Activated naive CD8-positive, alpha-beta T cell treated with anti-CD3 and anti-CD28 coated beads, Interleukin-2, amount 10 ng/mL, durations not matched to agents 7 days and 5 days (primary cell): ENCODE measurements around the gene STK32B. TPM values are rescaled to one million over a fixed set of nuclear protein-coding genes. Genes with fewer than 3 reads are reported as not detected.

ENCODE experiments used
- ATAC-seq: fragments of 150-1000 bp; cut with Tn5 transposase; one replicate; pipeline ENCODE4 v1.10.0; 2021; ENCODE audit warnings: low read depth, moderate library complexity
- POLR2A ChIA-PET: fragments of 350-600 bp; sonication (Branson Sonifier 250); formaldehyde crosslinking; loops from one replicate; lab custom pipeline; 2021; ENCODE audit warnings: antibody characterized with exemption; lab: Charles Lee
- DNase-seq: peaks from one replicate; pipeline ENCODE4 v3.0.0; 2021
- H3K27ac Mint-ChIP-seq: one replicate; pipeline ENCODE4 v1.8.0; 2022; ENCODE audit warnings: mild to moderate bottlenecking, mixed read lengths
- H3K27me3 Mint-ChIP-seq: one replicate; pipeline ENCODE4 v1.8.0; 2022; ENCODE audit warnings: mild to moderate bottlenecking, moderate library complexity, mixed read lengths
- H3K36me3 Mint-ChIP-seq: one replicate; pipeline ENCODE4 v1.8.0; 2021; ENCODE audit warnings: mild to moderate bottlenecking, mixed read lengths
- H3K4me1 Mint-ChIP-seq: one replicate; pipeline ENCODE4 v1.8.0; 2021; ENCODE audit warnings: mixed read lengths
- H3K4me3 Mint-ChIP-seq: one replicate; pipeline ENCODE4 v1.8.0; 2022; ENCODE audit warnings: mild to moderate bottlenecking, moderate library complexity, mixed read lengths
- H3K9me3 Mint-ChIP-seq: one replicate; pipeline ENCODE4 v1.8.0; 2021; ENCODE audit warnings: mixed read lengths
- total RNA-seq, 2 experiments: library from RNA; stranded (reverse); gene quantifications; one replicate each; pipeline ENCODE4 v1.2.3, GENCODE V29; 2021

The STK32B gene
- total RNA-seq, 2 experiments from 2014 or later: not detected

GRCh38 chr4:5527211-5527610 lies 475.9 kb downstream of the STK32B start:
- H3K36me3 Mint-ChIP-seq: no peaks in the 10 kb centered on the region

GRCh38 chr4:5528031-5528436 lies 476.8 kb downstream of the STK32B start:
- peaks cover 12% of the 10 kb centered on the region for H3K9me3 Mint-ChIP-seq
- ATAC-seq (no peak), DNase-seq (no peak)
- H3K4me1 Mint-ChIP-seq: no peaks in the 10 kb centered on the region
- no peak overlapping the region for H3K27ac Mint-ChIP-seq
- POLR2A ChIA-PET: no interaction called here
- H3K27me3 Mint-ChIP-seq: no peaks in the 10 kb centered on the region
- H3K36me3 Mint-ChIP-seq: no peaks in the 10 kb centered on the region
- H3K4me3 Mint-ChIP-seq: no peak overlapping the region

More at GRCh38 chr4:5527211-5527610, 475.9 kb downstream of the STK32B start:
- ATAC-seq: no peak
- POLR2A ChIA-PET: no interaction called here
- DNase-seq: no peak
- Mint-ChIP-seq H3K27me3 (no peaks in the 10 kb centered on the region), H3K9me3 (peaks cover 9% of the 10 kb centered on the region), H3K4me3 (no peak overlapping the region), H3K4me1 (no peaks in the 10 kb centered on the region), H3K27ac (no peak overlapping the region)

GRCh38 chr4:5532100-5532499 lies 480.8 kb downstream of the STK32B start:
- POLR2A ChIA-PET: no interaction called here
- Mint-ChIP-seq H3K36me3 (no peaks in the 10 kb centered on the region), H3K27me3 (no peaks in the 10 kb centered on the region), H3K27ac (no peak overlapping the region), H3K4me1 (no peaks in the 10 kb centered on the region), H3K9me3 (peaks cover 20% of the 10 kb centered on the region), H3K4me3 (no peak overlapping the region)
- DNase-seq (no peak), ATAC-seq (no peak)

DNA sequence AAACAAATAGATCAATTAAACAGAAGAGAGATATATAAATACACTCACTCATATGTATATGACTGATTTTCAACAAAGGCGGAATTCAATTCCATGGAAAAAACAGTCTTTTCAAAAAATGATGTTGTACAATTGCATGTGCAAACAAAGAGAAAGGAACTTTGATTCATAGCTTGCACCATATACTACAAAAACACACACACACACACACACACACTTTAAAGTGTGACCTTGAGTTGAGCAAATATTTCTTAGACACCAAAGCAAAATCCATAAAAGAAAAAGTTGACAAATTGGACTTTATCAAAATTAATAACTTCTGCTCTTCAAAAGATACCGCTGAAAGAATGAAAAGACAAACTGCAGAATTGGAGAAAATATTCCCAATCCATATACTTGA lies 488.3 kb downstream of the STK32B start:
- Mint-ChIP-seq H3K9me3 (peaks cover 2% of the 10 kb centered on the region), H3K36me3 (no peaks in the 10 kb centered on the region), H3K27me3 (no peaks in the 10 kb centered on the region), H3K27ac (no peak overlapping the region), H3K4me1 (no peaks in the 10 kb centered on the region), H3K4me3 (no peak overlapping the region)
- no peak for DNase-seq
- POLR2A ChIA-PET: no interaction called here
- no peak for ATAC-seq

GRCh38 chr4:5541169-5541568 lies 489.9 kb downstream of the STK32B start:
- Mint-ChIP-seq H3K27ac (no peak overlapping the region), H3K4me1 (no peaks in the 10 kb centered on the region), H3K36me3 (no peaks in the 10 kb centered on the region), H3K4me3 (no peak overlapping the region), H3K27me3 (no peaks in the 10 kb centered on the region), H3K9me3 (no peaks in the 10 kb centered on the region)
- ATAC-seq: no peak
- POLR2A ChIA-PET: no interaction called here
- DNase-seq: no peak

- Mint-ChIP-seq H3K9me3 (no peaks in the 10 kb centered on the region), H3K36me3 (no peaks in the 10 kb centered on the region), H3K27me3 (no peaks in the 10 kb centered on the region), H3K27ac (no peak overlapping the region), H3K4me1 (no peaks in the 10 kb centered on the region), H3K4me3 (no peak overlapping the region)
- ATAC-seq: no peak
- no peak for DNase-seq
- POLR2A ChIA-PET: no interaction called here
These were observed 492.4 kb downstream of the STK32B start for GRCh38 chr4:5543681-5544080.

DNA sequence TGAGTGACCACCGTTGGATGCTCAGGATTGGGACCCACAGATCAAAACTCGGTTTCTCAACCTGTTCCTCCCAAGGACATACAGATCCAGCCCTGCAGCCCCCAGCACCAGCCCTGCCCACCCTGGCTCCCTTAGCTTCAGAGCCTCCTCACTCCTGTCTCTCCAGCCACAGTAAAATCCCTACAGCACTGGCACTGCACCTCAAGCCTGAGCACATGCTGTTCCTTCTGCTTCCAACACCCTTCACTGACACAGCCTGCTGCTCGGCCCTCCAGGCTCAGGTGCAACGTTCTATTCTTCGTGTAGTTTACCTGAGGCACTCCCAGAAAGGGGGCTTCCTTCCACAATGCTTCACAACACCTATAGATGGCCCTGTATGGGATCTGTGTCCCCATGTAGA lies 493.5 kb downstream of the STK32B start:
- DNase-seq: no peak
- no peak overlapping the region for H3K27ac Mint-ChIP-seq

GRCh38 chr4:5545271-5545670 lies 494.0 kb downstream of the STK32B start:
- DNase-seq: no peak
- no peak overlapping the region for H3K27ac Mint-ChIP-seq

More for the DNA sequence above, 493.5 kb downstream of the STK32B start:
- H3K27me3 Mint-ChIP-seq: no peaks in the 10 kb centered on the region
- no peaks in the 10 kb centered on the region for H3K4me1 Mint-ChIP-seq
- H3K4me3 Mint-ChIP-seq: no peak overlapping the region
- H3K36me3 Mint-ChIP-seq: no peaks in the 10 kb centered on the region
- no peak for ATAC-seq
- peaks cover under 1% of the 10 kb centered on the region for H3K9me3 Mint-ChIP-seq
- POLR2A ChIA-PET: no interaction called here

DNA sequence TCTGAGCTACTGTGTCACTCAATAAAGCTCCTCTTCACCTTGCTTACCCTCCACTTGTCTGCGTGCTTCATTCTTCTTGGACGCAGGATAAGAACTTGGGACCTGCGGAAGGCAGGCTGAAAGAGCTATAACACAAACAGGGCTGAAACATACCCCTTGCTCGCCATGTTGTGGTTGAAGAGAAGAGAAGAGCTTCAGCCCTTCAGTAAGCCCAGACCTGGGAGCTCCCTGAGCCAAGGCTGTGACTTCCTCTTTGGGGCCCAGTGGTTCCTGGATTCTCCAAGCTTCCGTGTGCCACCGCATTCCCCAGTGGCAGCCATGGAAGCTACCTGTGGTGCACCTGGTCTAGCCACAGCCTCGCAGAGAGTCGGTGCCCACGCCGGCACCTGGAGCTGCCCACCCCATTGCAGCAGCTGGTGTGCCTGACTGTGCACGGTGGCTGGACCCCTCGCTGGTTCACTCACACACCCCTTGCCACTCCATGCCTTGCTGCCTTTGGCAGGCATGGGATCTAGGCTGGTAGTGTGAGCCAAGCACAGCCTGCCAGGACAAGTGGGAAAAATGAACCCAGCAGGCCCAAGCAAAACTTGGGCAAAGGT lies 496.5 kb downstream of the STK32B start:
- ATAC-seq (no peak), DNase-seq (no peak)
- Mint-ChIP-seq H3K9me3 (peaks cover 4% of the 10 kb centered on the region), H3K4me1 (no peaks in the 10 kb centered on the region), H3K27me3 (no peaks in the 10 kb centered on the region), H3K27ac (no peak overlapping the region), H3K4me3 (no peak overlapping the region), H3K36me3 (no peaks in the 10 kb centered on the region)
- POLR2A ChIA-PET: no interaction called here

More at GRCh38 chr4:5545271-5545670, 494.0 kb downstream of the STK32B start:
- peaks cover 2% of the 10 kb centered on the region for H3K9me3 Mint-ChIP-seq
- H3K27me3 Mint-ChIP-seq: no peaks in the 10 kb centered on the region
- H3K4me1 Mint-ChIP-seq: no peaks in the 10 kb centered on the region
- POLR2A ChIA-PET: no interaction called here
- no peaks in the 10 kb centered on the region for H3K36me3 Mint-ChIP-seq
- no peak for ATAC-seq
- no peak overlapping the region for H3K4me3 Mint-ChIP-seq

Other genes starting within 250 kb of the STK32B start
- not detected for gene MSX1, start 191.8 kb upstream of the STK32B start, total RNA-seq
- not detected for gene CYTL1, start 32.0 kb upstream of the STK32B start, total RNA-seq